Tibial nerve (tissue), 3 donors: ENCODE results near the gene PHACTR4.

Experiments used
- CTCF ChIP-seq, 5 experiments: fragments of 200-600 bp in 3 of 5; fragments of 450-650 bp in 2 of 5; sonication (generic) in 3 of 5; IDR thresholded peaks; one replicate each; pipeline ENCODE4 v1.5.1; 2016 to 2019; ENCODE audit warnings: antibody characterized with exemption in 5 of 5, mild to moderate bottlenecking in 3 of 5, moderate library complexity in 2 of 5
- POLR2A ChIP-seq, 2 donors: fragments of 450-650 bp; IDR thresholded peaks; one replicate each; pipeline ENCODE4 v1.6.1; 2017; ENCODE audit warnings: antibody characterized with exemption in 2 of 2, mild to moderate bottlenecking in 2 of 2, moderate library complexity in 2 of 2

GRCh38 chr1:28505406-28506187, 136.1 kb downstream of the PHACTR4 start, which contains the start of gene RCC1:
- TF ChIP-seq POLR2A (IDR thresholded peaks at IDR 0.05) (peak; percentile 87 to 92), CTCF (IDR thresholded peaks at IDR 0.05) (peak in 1 of 5 experiments; percentile 35)
